Measurements from ENCODE around the gene KMT5B.
"Not testable (repeated sequence)": the region's sequence is repeated elsewhere in the genome, so short reads cannot be mapped to it uniquely, and the experiment has no call there.

Gene KMT5B

DNA sequence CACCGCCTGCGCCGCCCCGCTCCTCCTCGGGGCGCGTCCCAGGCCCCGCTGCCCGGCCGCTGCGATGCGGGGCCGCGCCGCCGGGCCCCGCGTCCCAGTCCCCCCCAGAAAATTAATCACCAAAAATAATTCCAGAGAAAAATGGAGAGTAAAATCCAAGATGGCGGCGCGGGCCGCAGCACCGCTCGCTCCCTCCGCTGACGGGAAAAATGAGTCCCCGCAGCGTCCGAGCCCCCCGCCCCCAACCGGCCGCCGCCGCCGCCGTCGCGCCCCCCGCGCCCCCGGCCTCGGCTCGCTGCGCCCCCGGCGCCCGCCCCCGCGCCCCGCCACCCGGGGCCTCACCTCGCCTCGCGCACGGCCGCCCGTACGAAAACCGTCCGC is at the start of gene KMT5B:
Gene KMT5B, minus strand, starts transcription at position 162 of the 381 bp plus-strand sequence. CDS start 23,220 bp downstream, outside the sequence.
- no peak for FAIRE-seq

DNA sequence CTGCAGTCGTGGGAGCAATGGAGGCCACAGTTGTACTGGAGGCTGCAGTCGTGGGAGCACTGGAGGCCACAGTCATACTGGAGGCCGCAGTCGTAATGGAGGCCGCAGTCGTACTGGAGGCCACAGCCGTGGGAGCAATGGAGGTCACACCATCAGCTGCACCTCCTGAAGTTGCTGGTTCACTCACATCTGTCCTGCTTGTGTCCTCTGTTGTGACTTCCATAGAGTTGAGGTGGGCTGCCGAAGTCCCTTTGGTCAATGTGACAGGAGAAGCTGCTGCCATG is 49.4 kb upstream of the KMT5B start:
- FAIRE-seq = no peak

DNA sequence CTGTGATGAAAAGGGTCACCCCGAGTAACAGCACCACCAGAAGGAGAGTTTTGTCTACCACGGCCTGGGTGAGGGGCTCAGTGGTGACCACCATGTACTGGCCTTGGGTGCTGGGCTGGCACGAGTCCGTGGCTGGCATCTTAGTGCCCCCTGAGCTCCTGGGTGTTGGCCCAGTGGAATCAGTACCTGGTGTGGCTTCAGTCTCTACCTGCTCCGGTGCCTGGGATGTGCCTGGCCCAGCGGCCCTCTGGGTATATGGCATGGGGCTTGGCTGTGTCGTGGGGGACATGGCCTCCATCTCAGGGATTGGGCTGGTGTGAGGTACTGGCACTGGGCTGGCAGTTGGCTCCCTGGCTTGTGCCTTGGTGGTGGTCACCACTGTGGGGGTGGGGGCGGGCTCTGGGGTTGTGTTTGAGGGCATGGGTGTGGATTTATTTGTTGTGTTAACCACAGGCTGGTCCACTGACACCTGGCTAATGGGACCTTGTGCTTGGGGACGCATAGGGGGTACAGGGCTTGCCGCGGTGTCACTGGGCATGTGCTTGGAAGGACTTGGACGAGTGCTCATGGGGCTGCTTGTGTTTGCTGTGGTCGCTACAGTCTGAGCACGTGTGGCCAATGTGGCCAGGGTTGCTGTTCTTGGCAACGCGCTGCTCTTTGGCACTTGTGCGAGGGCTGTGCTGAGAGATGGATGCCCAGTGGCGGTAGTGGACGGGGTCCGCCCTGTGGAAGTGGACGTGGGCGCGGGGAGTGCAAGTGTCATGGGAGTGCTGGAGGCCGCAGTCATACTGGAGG is 48.9 kb upstream of the KMT5B start:
- no peak for FAIRE-seq

DNA sequence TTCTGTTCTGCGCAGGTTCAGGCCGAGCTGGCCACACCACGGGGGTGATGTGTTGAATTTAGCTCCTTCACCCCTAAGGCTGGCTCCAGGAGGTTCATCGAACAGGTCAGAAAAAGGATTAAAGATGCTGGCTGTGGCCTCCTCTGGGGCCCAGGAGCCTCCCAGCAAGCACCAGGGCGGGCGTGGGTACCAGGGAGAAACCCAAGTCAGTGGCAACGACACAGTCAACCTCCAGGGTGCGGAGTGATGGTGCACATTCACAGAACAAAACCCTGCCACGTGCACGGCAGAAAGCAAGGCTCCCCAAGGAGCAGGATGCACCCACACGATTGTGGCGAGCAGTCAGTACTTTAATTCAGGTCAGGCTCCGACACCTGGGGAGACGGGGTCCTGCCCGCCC is 47.9 kb upstream of the KMT5B start:
- no peak for FAIRE-seq

DNA sequence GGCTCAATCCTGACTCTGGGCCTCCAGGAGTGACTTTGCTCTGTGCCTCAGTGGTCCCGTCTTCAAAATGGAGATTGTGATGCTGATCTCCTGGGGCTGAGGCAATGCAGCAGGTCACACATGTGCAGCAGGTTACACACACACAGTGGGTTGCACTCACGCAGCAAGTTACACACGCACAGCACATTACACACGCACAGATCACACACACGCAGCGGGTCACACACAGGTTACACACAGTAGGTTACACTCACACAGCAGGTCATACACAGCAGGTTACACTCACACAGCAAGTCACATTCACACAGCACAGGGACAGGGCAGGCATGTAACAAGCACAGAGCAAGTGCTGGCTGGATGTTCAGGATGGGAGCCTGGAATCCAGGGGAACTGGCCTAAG is 47.4 kb upstream of the KMT5B start:
- no peak for FAIRE-seq

DNA sequence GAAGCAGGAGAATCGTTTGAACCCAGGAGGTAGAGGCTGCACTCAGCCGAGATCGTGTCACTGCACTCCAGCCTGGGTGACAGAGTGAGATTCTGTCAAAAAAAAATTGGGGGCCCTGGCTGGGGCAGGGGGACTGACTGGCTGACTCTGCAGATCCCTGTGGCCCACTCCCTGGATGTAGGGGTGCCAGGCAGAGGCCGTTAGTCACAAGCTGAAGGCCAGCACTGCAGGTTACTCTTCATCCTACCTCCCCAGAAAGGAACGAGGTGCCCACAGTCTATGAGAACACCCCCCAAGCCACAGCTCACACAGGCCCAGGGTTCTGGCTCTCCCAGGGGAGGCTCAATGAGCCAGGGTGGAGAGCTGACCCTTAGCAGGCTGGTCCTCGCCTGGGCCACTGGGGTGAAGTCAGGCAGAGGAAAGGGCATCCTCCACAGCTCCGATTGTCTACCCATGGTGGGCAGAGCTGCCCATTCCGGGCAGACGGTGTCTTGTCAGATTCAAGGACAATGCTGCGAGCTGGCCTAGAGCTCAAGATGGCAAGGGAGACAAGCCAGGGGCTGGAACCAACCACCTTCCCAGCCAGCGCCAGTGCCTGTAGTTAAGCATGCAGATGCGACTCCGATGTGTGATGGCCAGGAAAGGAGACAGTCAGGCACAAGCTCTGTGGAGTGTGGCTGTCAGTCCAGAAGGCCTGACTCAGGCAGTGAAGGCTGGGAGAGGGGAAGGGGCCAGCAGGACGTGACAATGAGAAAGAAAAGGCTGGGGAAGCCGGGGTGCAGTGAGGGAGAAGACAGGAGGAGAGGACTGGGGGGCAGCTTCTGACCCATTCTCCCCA is 46.2 kb upstream of the KMT5B start:
- FAIRE-seq = no peak

DNA sequence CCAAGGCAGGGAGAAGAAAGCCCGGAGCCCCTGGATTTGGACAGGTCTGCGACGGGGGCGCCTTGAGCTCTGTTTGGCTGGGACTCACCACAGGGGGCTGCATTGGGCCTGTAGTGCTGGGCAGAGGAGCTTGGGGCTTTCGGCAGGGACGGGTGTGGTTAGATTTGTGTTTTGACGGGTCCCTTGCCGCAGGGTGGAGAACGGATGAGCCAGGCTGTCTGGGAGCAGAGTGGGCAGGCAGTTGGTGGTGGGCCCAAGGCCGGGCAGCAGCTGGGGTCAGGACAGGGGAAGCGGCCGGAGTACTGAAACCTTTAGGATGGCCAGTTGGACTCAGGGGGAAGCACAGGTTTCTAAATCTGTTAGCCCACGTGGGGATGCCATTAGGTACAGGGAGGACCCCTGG is 45.3 kb upstream of the KMT5B start:
- no peak for FAIRE-seq

DNA sequence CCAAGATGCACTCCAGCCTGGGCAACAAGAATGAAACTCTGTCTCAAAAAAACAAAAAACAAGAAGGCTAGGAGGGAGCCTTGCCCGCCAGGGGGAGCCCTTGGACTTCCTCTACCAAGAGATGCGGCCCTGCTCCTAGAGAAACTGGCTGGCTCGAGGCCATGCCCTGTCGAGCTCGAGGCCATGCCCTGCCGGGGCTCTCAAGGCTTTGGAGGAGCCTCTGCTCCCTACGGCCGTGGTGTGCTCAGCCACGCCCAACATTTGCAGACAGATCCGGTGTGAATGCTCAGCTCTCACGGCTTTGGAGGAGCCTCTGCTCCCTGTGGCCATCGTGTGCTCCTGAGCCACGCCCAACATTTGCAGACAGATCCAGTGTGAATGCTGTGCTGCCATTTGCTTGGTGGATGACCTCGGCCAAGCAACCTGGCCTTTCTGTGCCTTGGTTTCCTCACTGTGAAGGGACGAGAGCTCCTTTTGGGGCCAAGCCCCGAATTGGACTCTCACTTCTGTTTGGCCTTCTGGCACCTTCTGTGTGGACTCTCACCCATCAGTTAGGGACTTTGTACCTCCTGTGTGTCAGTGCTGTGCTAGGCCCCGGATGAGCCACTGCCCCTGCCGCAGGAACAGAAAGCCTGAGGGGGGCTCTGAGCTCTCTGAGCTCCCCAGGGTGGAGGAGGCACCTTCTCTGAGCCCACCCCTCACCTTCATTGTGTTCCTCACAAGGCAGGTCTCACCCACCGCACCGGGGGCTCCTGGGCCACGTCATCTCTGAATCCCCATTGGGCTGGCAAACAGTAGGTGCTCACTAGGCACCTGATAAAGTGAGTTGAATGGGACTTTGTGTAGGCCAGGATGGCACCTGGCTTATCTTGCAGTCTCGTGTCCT is 44.6 kb upstream of the KMT5B start:
- FAIRE-seq = no peak

DNA sequence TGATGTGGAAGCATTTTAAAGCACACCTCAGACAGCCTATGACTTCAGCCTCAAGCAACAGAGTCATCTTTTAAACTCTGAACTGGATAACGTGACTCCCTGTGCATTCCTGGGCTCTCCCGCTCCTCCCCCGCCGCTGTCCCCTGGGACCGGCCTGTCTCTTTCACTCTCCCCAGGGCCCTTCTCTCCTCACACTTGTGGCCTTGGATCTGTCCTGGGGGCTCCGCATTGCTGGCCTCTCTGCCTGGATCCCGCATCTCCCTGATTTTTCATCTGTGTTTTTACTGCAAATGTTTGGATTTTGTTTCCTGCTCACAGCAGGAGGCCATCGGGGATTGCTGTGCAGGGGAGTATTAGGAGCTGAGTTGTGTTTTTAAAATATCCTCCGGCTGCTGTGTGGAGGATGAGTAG is 43.2 kb upstream of the KMT5B start:
- no peak for FAIRE-seq

DNA sequence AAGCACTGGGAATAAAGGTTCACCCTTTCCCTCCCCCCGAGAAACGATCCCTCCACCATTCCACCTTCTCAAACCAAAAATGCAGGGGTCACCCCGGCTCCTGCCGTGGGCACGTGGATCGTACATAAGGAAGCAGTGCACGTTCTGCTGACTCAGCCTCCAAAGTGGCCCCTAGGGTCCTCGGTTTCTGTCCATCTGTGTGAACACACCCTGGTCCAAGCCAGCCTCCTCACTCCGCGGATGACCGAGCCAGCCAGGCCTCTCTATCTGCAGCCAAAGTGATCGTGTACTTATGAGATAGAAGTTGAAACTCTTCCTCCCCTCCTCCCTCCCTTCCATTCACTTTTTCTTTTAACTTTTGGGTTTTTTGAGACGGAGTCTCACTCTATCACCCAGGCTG is 42.4 kb upstream of the KMT5B start:
- FAIRE-seq = no peak

DNA sequence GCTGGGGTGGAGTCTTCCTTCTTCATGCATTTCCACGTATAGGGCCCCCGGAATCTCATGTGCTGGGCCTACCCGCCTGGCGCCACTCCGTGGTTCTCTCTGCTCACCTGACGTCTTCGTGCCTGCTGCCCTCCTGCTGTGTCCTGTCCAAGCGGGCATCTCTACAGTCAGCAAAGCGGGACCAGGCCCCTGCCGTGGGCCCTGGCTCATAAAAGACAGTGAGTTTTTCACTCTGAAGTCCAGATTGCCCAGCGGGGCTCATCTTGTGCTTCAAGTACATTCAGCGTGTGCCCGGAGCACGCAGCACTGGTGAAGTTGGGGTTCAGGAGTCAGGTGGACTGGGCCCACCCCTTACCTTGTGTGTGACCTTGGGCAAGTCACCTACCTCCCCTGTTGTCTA is 41.3 kb upstream of the KMT5B start:
- FAIRE-seq = no peak

DNA sequence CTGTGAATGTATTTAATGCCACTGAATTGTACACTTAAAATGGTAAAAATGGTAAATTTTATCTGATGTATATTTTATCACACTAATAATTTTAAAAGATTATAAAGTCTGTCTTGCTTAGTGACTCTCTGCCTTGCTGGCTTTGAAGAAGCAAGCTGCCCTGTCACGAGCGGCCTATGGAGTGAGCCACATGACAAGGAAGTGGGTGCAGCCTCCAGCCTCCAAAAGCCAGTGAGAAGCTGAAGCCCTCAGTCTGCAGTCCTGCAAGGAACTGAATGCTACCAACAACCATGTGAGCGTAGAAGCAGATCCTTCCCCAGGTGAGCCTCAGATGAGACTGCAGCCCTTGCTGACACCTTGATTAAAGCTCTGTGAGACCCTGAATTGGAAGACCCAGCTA is 38.7 kb upstream of the KMT5B start:
- no peak for FAIRE-seq

DNA sequence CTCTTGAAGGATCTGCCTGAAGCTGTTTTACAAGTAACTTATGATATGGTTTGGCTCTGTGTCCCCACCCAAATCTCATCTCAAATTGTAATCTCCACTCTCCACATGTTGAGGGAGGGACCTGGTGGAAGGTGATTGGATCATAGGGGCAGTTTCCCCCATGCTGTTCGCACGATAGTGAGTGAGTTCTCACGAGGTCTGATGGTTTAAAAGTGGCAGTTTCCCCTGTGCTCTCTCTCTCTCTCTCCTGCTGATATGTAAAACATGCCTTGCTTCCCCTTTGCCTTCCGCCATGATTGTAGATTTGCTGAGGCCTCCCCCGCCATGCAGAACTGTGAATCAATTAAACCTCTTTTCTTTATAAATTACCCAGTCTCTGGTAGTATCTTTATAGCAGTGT is 31.8 kb upstream of the KMT5B start:
- FAIRE-seq = not testable (repeated sequence)

DNA sequence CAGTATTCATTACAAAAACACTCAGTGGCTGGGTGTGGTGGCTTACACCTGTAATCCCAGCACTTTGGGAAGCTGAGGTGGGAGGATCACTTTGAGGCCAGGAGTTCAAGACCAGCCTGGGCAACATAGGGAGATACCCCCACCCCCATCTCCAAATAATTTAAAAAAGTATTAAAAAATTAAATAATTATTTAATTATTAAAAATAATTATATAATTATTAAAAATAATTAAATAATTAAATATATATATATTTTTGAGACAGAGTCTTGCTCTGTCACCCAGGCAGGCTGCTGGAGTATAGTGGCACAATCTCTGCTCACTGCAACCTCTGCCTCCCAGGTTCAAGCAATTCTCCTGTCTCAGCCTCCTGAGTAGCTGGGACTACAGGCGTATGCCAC is 30.8 kb upstream of the KMT5B start:
- FAIRE-seq = not testable (repeated sequence)

DNA sequence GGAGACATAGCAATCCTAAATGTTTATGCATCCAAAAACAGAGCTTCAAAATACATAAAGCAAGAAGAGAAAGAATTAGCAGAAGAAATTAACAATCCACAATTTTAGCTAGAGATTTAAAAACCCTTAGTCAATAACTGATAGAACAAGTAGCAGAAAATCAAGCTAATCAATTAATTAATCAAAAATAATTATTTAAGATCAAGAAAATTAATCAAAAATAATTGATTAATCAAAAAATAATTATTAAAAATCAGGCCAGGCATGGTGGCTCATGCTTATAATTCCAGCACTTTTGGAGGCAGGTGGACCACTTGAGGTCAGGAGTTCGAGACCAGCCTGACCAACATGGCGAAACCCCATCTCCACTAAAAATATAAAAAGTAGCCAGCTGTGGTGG is 29.5 kb upstream of the KMT5B start:
- no peak for FAIRE-seq

DNA sequence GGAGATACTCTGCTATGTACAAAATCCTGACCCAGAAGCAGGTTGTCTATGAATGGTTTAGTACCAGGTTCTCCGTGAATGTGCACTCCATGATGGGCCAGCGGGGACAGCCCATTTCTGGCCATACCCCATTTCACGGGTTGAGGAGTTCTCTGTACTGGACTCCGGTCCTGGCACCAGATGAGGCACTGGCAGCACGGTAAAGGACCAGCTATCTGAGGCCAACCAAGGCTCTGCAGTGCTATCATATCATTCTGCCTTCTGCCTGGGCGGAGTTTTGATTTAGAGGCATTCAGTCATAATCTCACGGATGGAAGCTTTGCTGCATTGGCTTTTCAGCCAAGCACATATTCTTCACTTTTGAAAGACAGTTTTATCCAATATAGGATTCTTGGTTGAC is 18.5 kb upstream of the KMT5B start:
- FAIRE-seq = no peak

DNA sequence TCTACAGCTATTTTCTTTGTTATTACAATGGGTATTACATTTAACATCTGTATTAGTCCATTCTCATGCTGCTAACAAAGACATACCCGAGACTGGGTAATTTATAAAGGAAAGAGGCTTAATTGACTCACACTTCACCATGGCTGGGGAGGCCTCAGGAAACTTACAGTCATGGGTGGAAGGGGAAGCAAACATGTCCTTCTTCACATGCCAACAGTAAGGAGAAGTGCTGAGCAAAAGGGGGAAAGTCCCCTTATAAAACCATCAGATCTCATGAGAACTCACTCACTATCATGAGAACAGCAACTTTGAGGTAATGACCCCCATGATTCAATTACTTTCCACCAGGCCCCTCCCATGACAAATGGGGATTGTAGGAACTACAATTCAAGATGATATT is 16.5 kb upstream of the KMT5B start:
- no peak for FAIRE-seq

DNA sequence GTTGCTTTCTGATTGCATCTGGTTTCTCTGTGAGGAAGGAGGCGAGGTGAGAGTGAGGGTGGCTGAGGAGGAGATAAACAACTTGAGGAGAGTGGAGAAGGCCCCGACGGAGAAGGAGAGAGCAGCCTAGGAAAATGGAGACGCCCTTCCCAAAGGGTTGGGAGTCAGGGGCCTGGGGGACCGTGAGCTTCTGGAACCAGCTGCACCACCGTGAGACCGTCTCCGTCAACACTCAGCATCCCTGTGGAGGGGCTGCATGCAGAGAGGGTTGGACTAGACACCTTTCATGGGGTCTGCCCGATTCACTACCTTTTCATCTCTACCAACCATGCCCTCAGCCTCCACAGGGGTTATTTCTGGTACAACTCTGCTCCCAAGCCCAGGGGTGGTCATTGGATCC is 13.3 kb upstream of the KMT5B start:
- no peak for FAIRE-seq

DNA sequence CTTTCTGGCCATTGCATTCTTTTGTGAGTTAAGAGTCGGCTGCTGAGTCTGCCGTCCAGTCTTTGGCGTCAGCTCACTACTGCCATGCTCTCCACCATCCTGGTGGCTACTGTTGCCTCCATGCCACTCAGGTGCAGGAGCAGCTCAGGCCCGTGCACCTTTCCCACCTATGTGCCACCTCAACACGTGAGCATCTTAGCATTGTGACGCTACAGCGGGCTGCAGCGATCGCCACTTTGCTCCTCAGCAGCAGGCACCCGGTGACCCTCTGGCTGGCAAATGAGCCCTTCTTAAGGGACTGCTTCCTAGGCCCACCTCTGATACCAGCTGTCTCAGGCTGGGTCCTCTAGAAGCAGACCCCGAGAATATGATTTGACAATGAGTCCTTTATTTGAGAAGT is 11.5 kb upstream of the KMT5B start:
- FAIRE-seq = no peak

DNA sequence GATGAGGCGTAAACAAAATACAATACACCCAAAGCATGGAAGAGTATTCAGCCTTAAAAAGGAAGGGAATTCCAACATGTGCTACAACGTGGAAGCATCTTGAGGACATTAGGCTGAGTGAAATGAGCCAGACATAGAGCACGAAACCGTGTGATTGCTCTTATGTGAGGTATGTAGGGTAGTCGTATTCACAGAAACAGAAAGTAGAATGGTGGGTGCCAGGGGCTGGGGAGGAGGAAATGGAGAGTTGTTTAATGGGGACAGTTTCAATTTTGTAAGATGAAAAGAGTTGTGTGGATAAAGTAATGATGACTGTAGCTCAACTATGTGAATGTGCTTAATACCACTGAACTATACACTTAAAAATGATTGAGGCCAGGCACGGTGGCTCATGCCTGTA is 10.2 kb upstream of the KMT5B start:
- FAIRE-seq = no peak

DNA sequence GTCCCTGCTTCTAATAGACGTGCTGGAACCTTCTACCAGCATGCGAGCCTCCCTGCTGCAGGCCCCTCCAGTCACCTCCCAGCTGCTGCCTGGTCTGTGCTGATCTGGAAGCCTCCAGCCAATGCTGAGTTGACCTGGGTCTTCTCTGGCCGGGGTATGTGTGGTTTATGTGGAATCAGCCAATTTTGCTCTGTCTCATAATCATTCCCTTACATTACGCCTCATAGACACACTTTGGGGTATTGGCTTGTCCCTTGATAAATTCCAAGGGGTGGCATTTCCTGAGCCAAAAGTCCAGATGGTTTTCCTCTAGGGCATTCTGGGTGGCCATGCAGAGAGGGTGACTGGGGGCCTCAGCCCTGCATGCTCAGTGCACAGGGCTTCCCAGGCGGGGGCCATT is 8.3 kb upstream of the KMT5B start:
- FAIRE-seq = no peak

DNA sequence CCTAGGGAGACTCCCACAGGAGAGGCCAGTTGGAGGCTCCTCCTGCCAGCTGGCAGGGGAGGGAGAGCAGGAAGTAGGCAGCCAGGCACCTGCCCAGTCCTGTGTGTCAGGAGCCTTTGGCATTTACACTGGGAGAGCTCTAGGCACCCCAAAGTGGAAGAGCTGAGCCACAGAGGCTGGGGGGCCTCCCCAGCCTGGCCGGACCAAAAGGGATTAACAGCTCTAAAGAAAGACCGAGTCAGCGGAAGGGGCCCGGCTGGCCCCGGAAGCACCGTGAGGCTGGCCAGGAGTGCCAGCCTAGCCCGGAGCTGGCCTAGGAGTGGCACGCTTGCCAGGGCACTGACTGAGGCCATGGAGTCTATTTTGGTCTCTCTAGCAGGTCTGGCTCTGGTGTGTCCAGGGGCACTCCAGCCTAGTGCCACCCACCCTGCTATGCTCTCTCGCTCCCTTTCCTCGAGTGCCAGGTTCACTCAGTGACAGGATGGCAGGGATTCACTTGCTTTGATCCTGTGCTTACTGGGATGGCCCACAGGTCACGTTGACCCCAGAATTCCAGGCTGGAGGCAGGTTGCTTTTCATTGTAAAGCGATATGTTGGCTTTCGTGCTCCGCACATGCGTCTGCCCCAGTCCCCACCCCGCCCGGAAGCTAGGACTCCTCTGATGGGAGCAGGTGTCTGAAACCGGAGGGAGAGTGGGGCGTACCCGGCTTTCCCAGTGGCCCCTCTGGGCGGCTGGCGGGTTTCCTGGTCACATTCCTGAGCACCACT is 3.3 kb upstream of the KMT5B start:
- no peak for FAIRE-seq

Data from islet of Langerhans (tissue), 1 donor.